Small intestine (tissue), 7 donors: ENCODE data around the gene GDPD5. TPM values are rescaled to one million over a fixed set of nuclear protein-coding genes. Genes with fewer than 3 reads are reported as not detected.
A peak's percentile ranks its signal among the peaks of the same experiment; 100 is the strongest.

Experiments
- DNase-seq, 2 donors: peaks; one replicate each; pipeline versions ENCODE4 v3.0.0 to v3.0.0-alpha.2; 2013
- FAIRE-seq: peaks from 2 replicates; lab custom pipeline; 2012; peaks lifted over from hg19 to GRCh38; lab: Jason Lieb, UNC
- H3K27ac ChIP-seq, 3 donors: one replicate each; pipeline ENCODE4 v1.5.1; 2013; ENCODE audit warnings: low read length in 2 of 3, mild to moderate bottlenecking in 2 of 3, control low read depth in 1 of 3, inconsistent platforms in 1 of 3, low read depth in 1 of 3, moderate library complexity in 1 of 3
- H3K27me3 ChIP-seq, 3 donors: one replicate each; pipeline ENCODE4 v1.6.1; 2013; ENCODE audit warnings: low read length in 3 of 3, inconsistent platforms in 1 of 3; ENCODE audit not compliant: control insufficient read depth in 3 of 3, insufficient read depth in 3 of 3
- H3K36me3 ChIP-seq, 3 donors: one replicate each; pipeline ENCODE4 v1.6.1; 2013; ENCODE audit warnings: low read length in 3 of 3, inconsistent platforms in 1 of 3, low read depth in 1 of 3, mild to moderate bottlenecking in 1 of 3, moderate library complexity in 1 of 3; ENCODE audit not compliant: control insufficient read depth in 3 of 3, insufficient read depth in 2 of 3
- H3K4me1 ChIP-seq, 3 donors: one replicate each; pipeline ENCODE4 v1.6.1; 2013; ENCODE audit warnings: low read length in 2 of 3, inconsistent platforms in 1 of 3, low read depth in 1 of 3, mild to moderate bottlenecking in 1 of 3, moderate library complexity in 1 of 3; ENCODE audit not compliant: control insufficient read depth in 3 of 3, insufficient read depth in 2 of 3
- H3K4me3 ChIP-seq, 3 donors: one replicate each; pipeline ENCODE4 v1.5.1; 2013; ENCODE audit warnings: low read length in 3 of 3, control low read depth in 1 of 3, inconsistent platforms in 1 of 3, low read depth in 1 of 3, mild to moderate bottlenecking in 1 of 3, moderate library complexity in 1 of 3
- H3K9me3 ChIP-seq, 2 donors: one replicate each; pipeline ENCODE4 v1.6.1; 2013; ENCODE audit warnings: low read depth in 1 of 2, low read length in 1 of 2; ENCODE audit not compliant: control insufficient read depth in 2 of 2, insufficient read depth in 1 of 2
- WGBS, 3 donors: extraction: QIAGEN DNeasy Blood & Tissue Kit; methylation state at CpG; one replicate each; pipeline ENCODE4 v1.1.7; 2013; 5-methylcytosine and 5-hydroxymethylcytosine counted together
- polyA plus RNA-seq, 4 donors: library from polyadenylated mRNA; stranded (reverse) in 3 of 4; unstranded in 1 of 4; fragments of 200-250 nt in 3 of 4; fragments of 120-200 nt in 1 of 4; gene quantifications; one replicate each; pipeline versions ENCODE4 v1.2.1 to v1.2.3, GENCODE V29; 2013
- donor health status: healthy with polysubstance abuse.
- donor health status: control.
- donor health status: control.
- donor health status: Bipolar disorder and iron deficiency.
- donor health status: healthy.

GDPD5 gene
- polyA plus RNA-seq, 4 donors, result 1.1 to 82.7 (median 6.1) TPM

DNA sequence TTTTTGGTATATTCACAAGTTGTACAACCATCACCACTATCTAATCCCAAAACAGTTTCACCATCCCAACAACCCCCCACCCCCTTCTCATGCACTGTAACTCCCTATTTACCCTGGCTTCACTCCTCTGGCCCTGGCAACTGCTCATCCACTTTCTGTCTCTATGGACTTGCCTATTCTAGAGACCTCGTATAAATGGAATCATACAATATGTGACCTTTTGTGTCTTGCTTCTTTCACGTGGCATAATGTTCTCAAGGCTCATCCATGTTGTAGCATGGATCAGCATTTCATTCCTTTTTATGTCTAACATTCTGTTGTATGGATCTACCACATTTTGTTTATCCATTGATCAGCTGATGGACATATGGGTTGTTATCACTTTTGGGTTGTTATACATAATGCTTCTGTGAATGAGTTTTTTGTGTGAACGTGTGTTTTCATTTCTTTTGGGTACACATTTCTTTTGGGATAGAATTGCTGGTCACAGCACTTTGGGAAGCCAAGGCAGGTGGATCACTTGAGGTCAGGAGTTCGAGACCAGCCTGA, 46.1 kb downstream of the GDPD5 start:
- DNase-seq (no peak), FAIRE-seq (no peak)
- peaks cover 0 to 71% (median 0%) of the 10 kb centered on the region in 3 donors for H3K36me3 ChIP-seq
- peaks cover 0 to 10% (median 0%) of the 10 kb centered on the region in 3 donors for H3K4me1 ChIP-seq
- WGBS, 3 donors, result 79 to 80% (median 79%) methylated on average over 4 of the region's 4 CpGs
- no peak overlapping the region for H3K27ac ChIP-seq
- no peak overlapping the region for H3K4me3 ChIP-seq
- no peaks in the 10 kb centered on the region for H3K9me3 ChIP-seq
- no peaks in the 10 kb centered on the region for H3K27me3 ChIP-seq

DNA sequence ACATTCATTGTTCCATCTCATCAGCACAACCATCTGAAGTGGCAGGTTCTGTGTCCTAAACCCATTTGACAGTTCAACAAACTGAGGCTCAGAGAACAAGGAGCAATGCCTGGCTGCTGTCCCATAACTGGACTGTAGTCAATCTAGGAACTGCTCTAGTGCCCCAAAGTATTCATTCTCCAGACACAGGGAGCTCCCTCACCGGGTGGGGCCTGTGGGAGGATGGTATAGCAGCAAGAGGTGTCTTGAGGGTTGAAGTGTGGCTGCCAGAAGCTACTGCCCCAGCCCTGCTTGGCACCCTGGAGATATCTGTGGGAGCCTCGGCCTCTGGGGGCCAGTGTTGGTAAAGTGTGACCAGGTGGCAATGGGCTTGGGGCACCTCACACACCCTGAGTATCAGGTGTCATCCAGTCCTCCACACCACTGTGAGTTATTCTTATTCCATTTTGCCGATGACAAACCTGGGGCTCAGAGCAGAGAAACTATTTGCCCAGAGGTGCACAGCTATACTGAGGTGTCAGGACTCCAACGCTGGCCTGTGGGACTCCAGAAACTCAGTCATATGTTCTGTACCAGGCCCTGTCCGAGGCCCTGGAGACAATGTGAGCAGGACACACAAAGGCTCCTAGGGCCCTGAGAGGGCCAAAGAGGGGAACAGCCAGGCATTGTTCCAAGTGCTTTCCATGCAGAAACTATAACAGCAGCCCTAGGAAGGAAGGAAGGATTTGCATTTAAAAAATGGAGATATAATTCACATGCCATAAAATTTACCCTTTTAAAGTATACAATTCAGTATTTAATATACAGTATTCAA, 46.8 kb downstream of the GDPD5 start:
- Histone ChIP-seq H3K9me3 (no peaks in the 10 kb centered on the region), H3K36me3 (peaks cover 0 to 75% (median 0%) of the 10 kb centered on the region in 3 donors), H3K4me3 (no peak overlapping the region), H3K27ac (no peak overlapping the region), H3K4me1 (peaks cover 0 to 8% (median 0%) of the 10 kb centered on the region in 3 donors), H3K27me3 (no peaks in the 10 kb centered on the region)
- DNase-seq, result no peak
- FAIRE-seq, result no peak
- 83 to 85% (median 84%) methylated on average over 5 of the region's 5 CpGs for WGBS, 3 donors

DNA sequence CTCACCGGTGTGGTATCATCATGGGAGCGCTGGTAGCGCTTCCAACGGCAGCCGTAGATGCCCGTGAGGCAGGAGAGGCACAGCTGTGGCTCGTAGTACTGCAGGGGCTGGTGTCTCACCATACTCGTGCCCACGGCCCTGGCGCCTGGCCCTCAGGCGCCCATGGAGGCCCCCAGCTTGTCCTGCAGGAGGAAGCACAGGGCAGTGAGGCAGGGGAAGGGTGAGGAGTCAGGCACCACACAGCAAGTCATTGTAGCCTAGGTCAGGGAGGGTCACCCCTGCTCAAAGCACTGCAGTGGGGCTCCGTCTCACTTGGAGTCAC, 48.2 kb downstream of the GDPD5 start:
- H3K27ac ChIP-seq, result no peak overlapping the region
- peaks cover 0 to 83% (median 0%) of the 10 kb centered on the region in 3 donors for H3K36me3 ChIP-seq
- H3K4me3 ChIP-seq, result no peak overlapping the region
- FAIRE-seq (no peak), DNase-seq (no peak)
- WGBS, 3 donors, result 72 to 82% (median 74%) methylated on average over 10 to 12 of the region's 12 CpGs
- no peaks in the 10 kb centered on the region for H3K9me3 ChIP-seq
- H3K4me1 ChIP-seq, result peaks cover 0 to 8% (median 0%) of the 10 kb centered on the region in 3 donors
- no peaks in the 10 kb centered on the region for H3K27me3 ChIP-seq

DNA sequence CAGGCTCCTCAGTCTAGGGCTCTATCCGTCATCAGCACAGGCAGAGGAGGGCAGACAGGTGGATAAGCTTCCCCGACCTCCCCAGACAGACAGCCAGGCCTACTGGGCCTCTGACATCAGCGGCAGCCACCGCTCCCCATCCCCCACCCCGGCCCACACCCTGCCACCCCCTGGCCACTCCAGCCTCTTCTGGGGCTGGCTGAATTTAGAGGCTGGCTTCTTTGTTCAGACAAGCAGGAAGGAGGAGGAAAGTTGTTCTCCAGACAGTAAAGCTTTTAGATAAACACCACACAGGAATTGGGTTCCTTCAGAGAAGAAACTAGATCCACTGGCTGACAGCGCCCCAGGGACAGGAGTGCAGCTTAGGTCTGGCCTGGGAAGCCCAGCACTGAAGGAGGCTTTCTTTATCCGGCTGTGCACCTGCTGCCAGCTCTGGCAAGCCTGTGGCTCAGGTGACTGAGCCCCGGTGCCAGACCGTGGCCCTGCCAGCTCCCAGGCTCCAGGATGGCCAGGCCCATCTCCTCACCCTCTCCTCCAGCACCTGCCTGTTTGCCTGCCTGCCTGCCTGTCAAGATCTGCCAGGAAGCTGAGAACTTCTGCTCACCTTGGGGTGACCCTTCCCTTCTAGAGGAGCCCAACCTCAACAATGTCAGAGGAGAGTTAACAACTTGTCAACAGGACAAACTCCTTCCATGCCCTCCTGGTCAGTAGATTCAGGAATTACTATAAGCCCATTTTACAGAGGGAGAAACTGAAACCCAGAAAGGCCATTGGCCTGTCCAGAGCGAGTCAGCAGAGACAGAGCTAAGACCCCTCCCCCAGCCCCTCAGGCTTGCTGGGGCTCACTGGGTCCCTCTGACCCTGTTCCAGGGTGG, 48.8 kb downstream of the GDPD5 start:
- whole genome bisulfite sequencing, 3 donors, result 36 to 71% (median 42%) methylated on average over 10 of the region's 10 CpGs
- FAIRE-seq (no peak), DNase-seq (peak in 1 of 2 donors; percentile 10)
- no peaks in the 10 kb centered on the region for H3K9me3 ChIP-seq
- H3K27me3 ChIP-seq, result no peaks in the 10 kb centered on the region
- peaks cover 0 to 84% (median 0%) of the 10 kb centered on the region in 3 donors for H3K36me3 ChIP-seq
- peak overlapping the region in 1 of 3 donors; percentile 79 for H3K27ac ChIP-seq
- H3K4me3 ChIP-seq, result no peak overlapping the region
- H3K4me1 ChIP-seq, result peaks cover 0 to 8% (median 0%) of the 10 kb centered on the region in 3 donors

DNA sequence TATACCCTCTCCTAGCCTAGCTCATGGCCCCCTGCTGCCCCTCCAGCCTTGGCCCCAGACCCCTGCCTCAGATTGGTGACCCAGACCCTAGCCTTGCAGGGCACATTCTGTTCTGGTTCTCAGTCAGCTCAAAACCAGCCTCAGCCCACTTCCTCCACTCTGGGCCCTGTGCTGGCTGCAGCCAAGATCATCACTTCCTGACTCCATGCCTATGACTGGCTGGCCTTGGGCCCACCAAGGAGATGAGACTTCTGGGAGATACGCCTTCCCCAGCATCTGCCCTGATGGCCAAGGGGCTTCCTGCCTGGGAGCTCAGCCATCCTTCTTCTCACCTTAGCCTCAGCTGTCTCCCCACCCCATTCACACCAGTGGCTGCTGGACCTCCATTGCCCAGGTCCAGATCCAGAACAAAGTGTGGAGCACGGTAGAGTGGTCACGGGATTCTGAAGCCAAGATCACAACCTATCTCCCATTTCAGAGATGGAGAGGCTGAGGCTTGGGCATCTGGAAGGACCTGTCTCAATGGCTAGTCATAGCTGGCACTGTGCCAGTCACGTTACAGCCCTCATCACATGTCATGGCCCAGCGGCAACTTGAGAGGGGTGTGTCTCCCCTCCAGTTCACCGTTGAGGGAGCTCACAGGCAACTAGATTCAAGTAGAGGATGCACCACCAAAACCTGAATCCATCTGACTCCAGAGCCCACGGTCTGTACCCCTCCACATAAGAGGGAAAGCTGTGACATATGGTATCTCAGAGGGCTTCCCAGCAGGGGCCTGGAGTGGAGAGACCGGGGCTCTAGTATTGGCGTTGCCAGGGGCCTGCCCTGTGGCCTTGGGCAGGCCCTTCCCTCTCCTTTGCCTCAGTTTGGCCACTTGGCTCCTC, 49.7 kb downstream of the GDPD5 start:
- Histone ChIP-seq H3K9me3 (no peaks in the 10 kb centered on the region), H3K27ac (peak overlapping the region in 1 of 3 donors; percentile 79), H3K4me3 (no peak overlapping the region), H3K36me3 (peaks cover 0 to 84% (median 0%) of the 10 kb centered on the region in 3 donors), H3K4me1 (peaks cover 0 to 8% (median 0%) of the 10 kb centered on the region in 3 donors), H3K27me3 (no peaks in the 10 kb centered on the region)
- peak in 1 of 2 donors; percentile 50 for DNase-seq
- WGBS, 3 donors, result 65 to 70% (median 65%) methylated on average over 9 of the region's 9 CpGs
- no peak for FAIRE-seq

DNA sequence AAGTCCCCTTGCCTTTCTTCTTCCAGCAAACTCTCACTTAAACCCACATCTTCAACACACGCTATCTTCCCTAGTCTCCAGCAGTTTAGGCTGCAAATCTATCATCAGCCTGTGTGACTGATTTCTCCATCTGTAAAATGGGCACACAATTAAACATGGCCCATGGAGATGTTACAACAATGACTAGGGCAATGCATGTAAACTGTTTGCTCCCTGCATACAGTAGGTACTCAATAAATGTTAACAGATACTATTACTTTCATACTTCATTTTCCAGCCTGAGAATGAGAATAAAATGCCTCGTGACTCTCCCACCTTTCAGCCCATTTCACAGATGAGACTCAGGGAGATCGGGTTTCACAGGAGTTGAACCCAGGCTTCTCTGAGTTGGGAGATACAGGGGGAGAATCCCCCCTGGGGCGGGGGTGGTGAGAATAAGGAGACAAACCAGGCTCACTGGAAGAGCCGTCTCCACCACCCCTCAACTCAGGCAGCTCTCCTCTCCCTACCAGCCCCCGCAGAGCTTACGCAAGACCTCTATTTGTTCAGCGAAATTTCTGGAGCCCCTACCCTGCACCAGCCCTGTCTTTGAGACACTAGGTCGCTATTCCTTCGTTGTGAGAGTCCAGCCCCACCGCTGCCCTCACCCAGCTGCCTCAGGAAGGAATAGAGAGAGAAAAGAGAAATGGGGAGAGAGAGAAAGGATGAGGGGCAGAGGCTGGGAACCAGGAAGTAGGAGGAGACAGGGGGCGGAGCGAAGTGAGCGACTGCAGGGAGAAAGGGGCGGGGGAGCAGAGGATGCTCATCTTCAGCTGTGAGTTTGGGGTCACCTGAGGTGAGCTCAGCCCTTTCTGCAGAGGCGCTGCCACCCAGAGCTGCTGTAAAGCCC, 50.6 kb downstream of the GDPD5 start:
- peaks cover 0 to 8% (median 0%) of the 10 kb centered on the region in 3 donors for H3K4me1 ChIP-seq
- no peaks in the 10 kb centered on the region for H3K27me3 ChIP-seq
- no peak overlapping the region for H3K4me3 ChIP-seq
- H3K27ac ChIP-seq, result peak overlapping the region in 2 of 3 donors; percentile 40 to 79
- FAIRE-seq (no peak), DNase-seq (peak; percentile 33 to 43)
- no peaks in the 10 kb centered on the region for H3K9me3 ChIP-seq
- H3K36me3 ChIP-seq, result peaks cover 0 to 81% (median 0%) of the 10 kb centered on the region in 3 donors
- WGBS, 3 donors, result 52 to 79% (median 79%) methylated on average over 16 of the region's 16 CpGs

DNA sequence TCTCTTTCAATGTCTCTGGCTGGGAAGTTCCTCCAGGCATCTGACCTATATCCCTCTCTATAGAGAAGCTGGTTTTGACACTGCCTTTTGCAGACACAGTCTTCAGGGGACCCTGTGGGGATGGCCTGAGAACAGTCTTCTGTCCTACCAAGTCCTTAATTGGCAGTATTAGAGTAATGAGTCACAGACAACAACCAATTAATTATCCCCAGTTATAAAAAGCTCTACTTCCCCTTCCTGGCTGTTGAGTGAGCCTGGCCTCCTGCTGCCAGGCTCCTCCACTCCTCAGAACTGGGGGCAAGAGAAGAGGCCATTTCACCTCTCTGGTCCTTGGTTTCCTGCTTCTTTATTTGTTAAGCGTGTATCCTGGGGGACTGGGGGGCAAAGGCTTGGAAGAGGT, 51.5 kb downstream of the GDPD5 start:
- Histone ChIP-seq H3K27ac (no peak overlapping the region), H3K27me3 (no peaks in the 10 kb centered on the region), H3K4me3 (no peak overlapping the region), H3K9me3 (no peaks in the 10 kb centered on the region), H3K36me3 (peaks cover 0 to 85% (median 0%) of the 10 kb centered on the region in 3 donors), H3K4me1 (peaks cover 0 to 8% (median 0%) of the 10 kb centered on the region in 3 donors)
- FAIRE-seq (no peak), DNase-seq (peak in 1 of 2 donors; percentile 33)
- 79 to 88% (median 79%) methylated on average over 1 of the region's 1 CpG for WGBS, 3 donors
